ENCODE measurements around the gene OR10K1.

OR10K1 gene

GRCh38 chr1:158457246-158457645 is 4.4 kb upstream of the OR10K1 start:
- no peak overlapping the region for H2AFZ ChIP-seq (ENCODE audit: low read length)
- TF ChIP-seq CTCF (IDR thresholded peaks at IDR 0.05; ENCODE audit: low read length) = no peak
- H3F3A ChIP-seq (ENCODE audit: insufficient read depth, low read length) = no peaks in the 10 kb centered on the region

GRCh38 chr1:158458263-158458662 is 3.4 kb upstream of the OR10K1 start:
- Histone ChIP-seq H3K4me2 (ENCODE audit: low read length) (no peak overlapping the region), H3K27me3 (ENCODE audit: insufficient read depth, low read length) (no peaks in the 10 kb centered on the region), H3F3A (ENCODE audit: insufficient read depth, low read length) (no peaks in the 10 kb centered on the region), H3K27ac (ENCODE audit: low read depth, low read length, poor library complexity, severe bottlenecking) (no peak overlapping the region), H4K20me1 (ENCODE audit: insufficient read depth, low read length) (no peaks in the 10 kb centered on the region), H2AFZ (ENCODE audit: low read length) (no peak overlapping the region), H3K9me3 (ENCODE audit: low read length) (no peaks in the 10 kb centered on the region), H3K36me3 (ENCODE audit: insufficient read depth, low read length) (no peaks in the 10 kb centered on the region), H3K9ac (ENCODE audit: low read length) (no peak overlapping the region), H3K79me2 (ENCODE audit: insufficient read depth, low read length) (no peaks in the 10 kb centered on the region), H3K4me1 (ENCODE audit: insufficient read depth, low read length, severe bottlenecking) (no peaks in the 10 kb centered on the region), H3K9me2 (ENCODE audit: low read depth, low read length) (no peaks in the 10 kb centered on the region), H3K4me3 (ENCODE audit: low read depth, low read length, poor library complexity, severe bottlenecking) (no peak overlapping the region)
- no peak for TF ChIP-seq EZH2 (IDR thresholded peaks at IDR 0.05; ENCODE audit: borderline replicate concordance, low read length)
- no peak for TF ChIP-seq CTCF (IDR thresholded peaks at IDR 0.05; ENCODE audit: low read length)

More at GRCh38 chr1:158457246-158457645, 4.4 kb upstream of the OR10K1 start:
- Histone ChIP-seq H3K27me3 (ENCODE audit: insufficient read depth, low read length) (no peaks in the 10 kb centered on the region), H3K9ac (ENCODE audit: low read length) (no peak overlapping the region), H3K79me2 (ENCODE audit: insufficient read depth, low read length) (no peaks in the 10 kb centered on the region), H3K9me3 (ENCODE audit: low read length) (no peaks in the 10 kb centered on the region), H4K20me1 (ENCODE audit: insufficient read depth, low read length) (no peaks in the 10 kb centered on the region), H3K4me2 (ENCODE audit: low read length) (no peak overlapping the region), H3K27ac (ENCODE audit: low read depth, low read length, poor library complexity, severe bottlenecking) (no peak overlapping the region), H3K4me1 (ENCODE audit: insufficient read depth, low read length, severe bottlenecking) (no peaks in the 10 kb centered on the region), H3K4me3 (ENCODE audit: low read depth, low read length, poor library complexity, severe bottlenecking) (no peak overlapping the region), H3K36me3 (ENCODE audit: insufficient read depth, low read length) (no peaks in the 10 kb centered on the region), H3K9me2 (ENCODE audit: low read depth, low read length) (no peaks in the 10 kb centered on the region)

GRCh38 chr1:158471920-158472319 is 10.3 kb downstream of the OR10K1 start, which contains the start of gene OR10R2:
Gene OR10R2 (plus strand): TSS chr1:158472220. CDS start chr1:158472326, 106 bp downstream.
- Histone ChIP-seq H3K27me3 (ENCODE audit: insufficient read depth, low read length) (no peaks in the 10 kb centered on the region), H3K9me3 (ENCODE audit: low read length) (no peaks in the 10 kb centered on the region), H4K20me1 (ENCODE audit: insufficient read depth, low read length) (no peaks in the 10 kb centered on the region), H3K9ac (ENCODE audit: low read length) (no peak within 1 kb of the TSS), H3F3A (ENCODE audit: insufficient read depth, low read length) (no peaks in the 10 kb centered on the region), H2AFZ (ENCODE audit: low read length) (no peak within 1 kb of the TSS), H3K9me2 (ENCODE audit: low read depth, low read length) (no peaks in the 10 kb centered on the region), H3K79me2 (ENCODE audit: insufficient read depth, low read length) (no peaks in the 10 kb centered on the region), H3K4me3 (ENCODE audit: low read depth, low read length, poor library complexity, severe bottlenecking) (no peak within 1 kb of the TSS), H3K4me1 (ENCODE audit: insufficient read depth, low read length, severe bottlenecking) (no peaks in the 10 kb centered on the region), H3K36me3 (ENCODE audit: insufficient read depth, low read length) (no peaks in the 10 kb centered on the region), H3K4me2 (ENCODE audit: low read length) (no peak within 1 kb of the TSS), H3K27ac (ENCODE audit: low read depth, low read length, poor library complexity, severe bottlenecking) (no peak within 1 kb of the TSS)
- TF ChIP-seq EZH2 (IDR thresholded peaks at IDR 0.05; ENCODE audit: borderline replicate concordance, low read length) (no peak), CTCF (IDR thresholded peaks at IDR 0.05; ENCODE audit: low read length) (no peak)

Data from OCI-LY1 (cell line).